Measurements from ENCODE around the gene ID4.

GRCh38 chr6:19873031-19873430 lies 35.9 kb downstream of the ID4 start:
- TF ChIP-seq CTCF (IDR thresholded peaks at IDR 0.05) (no peak), POLR2A (IDR thresholded peaks at IDR 0.05) (no peak)
